Measurements from ENCODE around the gene PREX1.
A peak's percentile ranks its signal among the peaks of the same experiment; 100 is the strongest.

Gene PREX1

GRCh38 chr20:48808382-48809034 is 19.3 kb downstream of the PREX1 start:
- DNase-seq, result no peak

GRCh38 chr20:48807586-48808381 is 20.0 kb downstream of the PREX1 start:
- no peak for DNase-seq

GRCh38 chr20:48807051-48807450 is 20.7 kb downstream of the PREX1 start:
- no peak for DNase-seq

GRCh38 chr20:48805716-48806115 is 22.1 kb downstream of the PREX1 start:
- no peak for DNase-seq

- no peak for DNase-seq
Measured at GRCh38 chr20:48805286-48805685, 22.5 kb downstream of the PREX1 start.

GRCh38 chr20:48804300-48804980 is 23.4 kb downstream of the PREX1 start:
- no peak for DNase-seq

GRCh38 chr20:48803176-48804053 is 24.4 kb downstream of the PREX1 start:
- no peak for DNase-seq

GRCh38 chr20:48802647-48803046 is 25.2 kb downstream of the PREX1 start:
- no peak for DNase-seq

- no peak for DNase-seq
Measured at GRCh38 chr20:48802216-48802615, 25.6 kb downstream of the PREX1 start.

GRCh38 chr20:48801197-48801596 is 26.6 kb downstream of the PREX1 start:
- DNase-seq, result no peak

GRCh38 chr20:48800177-48800576 is 27.6 kb downstream of the PREX1 start:
- DNase-seq, result no peak

GRCh38 chr20:48799328-48800105 is 28.3 kb downstream of the PREX1 start:
- DNase-seq, result no peak

GRCh38 chr20:48797850-48798747 is 29.7 kb downstream of the PREX1 start:
- no peak for DNase-seq

GRCh38 chr20:48797275-48797825 is 30.4 kb downstream of the PREX1 start:
- DNase-seq, result no peak

GRCh38 chr20:48795732-48796131 is 32.1 kb downstream of the PREX1 start:
- no peak for DNase-seq

GRCh38 chr20:48794816-48795457 is 32.9 kb downstream of the PREX1 start:
- no peak for DNase-seq

GRCh38 chr20:48794360-48794759 is 33.4 kb downstream of the PREX1 start:
- no peak for DNase-seq

- DNase-seq, result no peak
Measured at GRCh38 chr20:48793776-48794175, 34.0 kb downstream of the PREX1 start.

- no peak for DNase-seq
Measured at GRCh38 chr20:48791666-48792071, 36.1 kb downstream of the PREX1 start.

GRCh38 chr20:48791014-48791413 is 36.8 kb downstream of the PREX1 start:
- DNase-seq, result peak; percentile 31
